Suprapubic skin (tissue), 4 donors: ENCODE measurements around the gene ANO2. TPM values are rescaled to one million over a fixed set of nuclear protein-coding genes. Genes with fewer than 3 reads are reported as not detected.

Experiments
- DNase-seq, 2 donors: peaks; one replicate each; pipeline ENCODE4 v3.0.0-alpha.2; 2019; ENCODE audit warnings: low spot score in 2 of 2
- H3K27ac ChIP-seq: fragments of 200-600 bp; sonication (generic); one replicate; pipeline ENCODE4 v1.5.1; 2019
- H3K27me3 ChIP-seq: fragments of 200-600 bp; sonication (generic); one replicate; pipeline ENCODE4 v1.5.1; 2019
- H3K36me3 ChIP-seq: fragments of 200-600 bp; sonication (generic); one replicate; pipeline ENCODE4 v1.5.1; 2019
- H3K4me1 ChIP-seq: fragments of 200-600 bp; sonication (generic); one replicate; pipeline ENCODE4 v1.5.1; 2019
- H3K4me3 ChIP-seq: fragments of 200-600 bp; sonication (generic); one replicate; pipeline ENCODE4 v1.5.1; 2019; ENCODE audit warnings: mild to moderate bottlenecking
- H3K9me3 ChIP-seq: fragments of 200-600 bp; sonication (generic); one replicate; pipeline ENCODE4 v1.5.1; 2019
- EP300 ChIP-seq: sonication (generic); formaldehyde crosslinking; IDR thresholded peaks from one replicate; pipeline ENCODE4 v1.6.1; 2017; ENCODE audit warnings: antibody characterized with exemption
- POLR2A ChIP-seq, 2 donors: fragments of 450-650 bp; IDR thresholded peaks; one replicate each; pipeline ENCODE4 v1.6.1; 2017; ENCODE audit warnings: antibody characterized with exemption in 2 of 2, mild to moderate bottlenecking in 2 of 2, moderate library complexity in 2 of 2
- POLR2AphosphoS5 ChIP-seq, 3 donors: sonication (generic); formaldehyde crosslinking; IDR thresholded peaks; one replicate each; pipeline ENCODE4 v1.6.1; 2017; ENCODE audit warnings: antibody characterized with exemption in 3 of 3
- WGBS: methylation state at CpG from one replicate; pipeline ENCODE4 v1.1.5; 2018; 5-methylcytosine and 5-hydroxymethylcytosine counted together
- total RNA-seq, 4 donors: library from RNA; depleted of rRNA; stranded (reverse); fragments of >200 nt; gene quantifications; one replicate each; pipeline ENCODE4 v1.1.0, GENCODE V29; 2016
- TF ChIP-seq, protein P1 (sequence below), 2 donors: fragments of 200-600 bp in 1 of 2; fragments of 450-650 bp in 1 of 2; sonication (generic) in 1 of 2; IDR thresholded peaks; one replicate each; pipeline ENCODE4 v1.5.1; 2016 to 2019; ENCODE audit warnings: antibody characterized with exemption in 2 of 2, mild to moderate bottlenecking in 1 of 2, moderate library complexity in 1 of 2

The ANO2 gene
- total RNA-seq, 4 donors from 2014 or later, result 1.1 to 9.7 (median 2.0) TPM

DNA sequence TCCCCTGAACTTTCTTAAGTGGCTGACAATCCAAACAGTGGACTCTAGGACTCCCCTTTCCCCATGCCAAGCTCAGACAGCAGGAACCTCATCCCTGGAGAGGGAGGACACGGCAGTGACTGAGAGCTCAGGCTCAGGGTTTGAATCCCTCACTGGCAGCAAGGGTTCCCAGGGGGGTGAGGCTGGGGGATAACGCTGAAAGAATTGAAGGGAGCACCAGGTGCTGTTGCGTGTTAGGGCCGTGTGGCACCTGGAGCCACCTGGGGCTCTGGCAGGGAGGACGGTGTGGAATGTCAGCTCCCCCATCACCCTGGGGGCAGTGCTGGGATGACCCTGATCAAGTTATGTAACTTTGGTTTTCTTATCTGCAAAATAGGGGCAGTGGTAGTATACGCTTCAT, 40.1 kb downstream of the ANO2 start:
- no peak for DNase-seq
- Histone ChIP-seq H3K4me3 (no peak overlapping the region), H3K36me3 (no peaks in the 10 kb centered on the region), H3K9me3 (no peaks in the 10 kb centered on the region), H3K4me1 (no peaks in the 10 kb centered on the region), H3K27me3 (peaks cover 20% of the 10 kb centered on the region), H3K27ac (no peak overlapping the region)
- WGBS, result 60% methylated on average over 6 of the region's 6 CpGs
- TF ChIP-seq POLR2A (IDR thresholded peaks at IDR 0.05), result no peak
- TF ChIP-seq, protein P1, sequence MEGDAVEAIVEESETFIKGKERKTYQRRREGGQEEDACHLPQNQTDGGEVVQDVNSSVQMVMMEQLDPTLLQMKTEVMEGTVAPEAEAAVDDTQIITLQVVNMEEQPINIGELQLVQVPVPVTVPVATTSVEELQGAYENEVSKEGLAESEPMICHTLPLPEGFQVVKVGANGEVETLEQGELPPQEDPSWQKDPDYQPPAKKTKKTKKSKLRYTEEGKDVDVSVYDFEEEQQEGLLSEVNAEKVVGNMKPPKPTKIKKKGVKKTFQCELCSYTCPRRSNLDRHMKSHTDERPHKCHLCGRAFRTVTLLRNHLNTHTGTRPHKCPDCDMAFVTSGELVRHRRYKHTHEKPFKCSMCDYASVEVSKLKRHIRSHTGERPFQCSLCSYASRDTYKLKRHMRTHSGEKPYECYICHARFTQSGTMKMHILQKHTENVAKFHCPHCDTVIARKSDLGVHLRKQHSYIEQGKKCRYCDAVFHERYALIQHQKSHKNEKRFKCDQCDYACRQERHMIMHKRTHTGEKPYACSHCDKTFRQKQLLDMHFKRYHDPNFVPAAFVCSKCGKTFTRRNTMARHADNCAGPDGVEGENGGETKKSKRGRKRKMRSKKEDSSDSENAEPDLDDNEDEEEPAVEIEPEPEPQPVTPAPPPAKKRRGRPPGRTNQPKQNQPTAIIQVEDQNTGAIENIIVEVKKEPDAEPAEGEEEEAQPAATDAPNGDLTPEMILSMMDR (IDR thresholded peaks at IDR 0.05), result no peak
- no peak for TF ChIP-seq POLR2AphosphoS5 (IDR thresholded peaks at IDR 0.05)
- no peak for TF ChIP-seq EP300

GRCh38 chr12:5904441-5904840, 40.6 kb downstream of the ANO2 start:
- DNase-seq, result peak in 1 of 2 donors; percentile 44
- H3K9me3 ChIP-seq, result no peaks in the 10 kb centered on the region
- 90% methylated on average over 11 of the region's 11 CpGs for WGBS
- H3K27ac ChIP-seq, result no peak overlapping the region
- TF ChIP-seq POLR2A (IDR thresholded peaks at IDR 0.05) (no peak), EP300 (no peak), POLR2AphosphoS5 (IDR thresholded peaks at IDR 0.05) (no peak)
- TF ChIP-seq, protein P1 (IDR thresholded peaks at IDR 0.05), result no peak
- H3K27me3 ChIP-seq, result peaks cover 17% of the 10 kb centered on the region
- no peaks in the 10 kb centered on the region for H3K4me1 ChIP-seq
- H3K36me3 ChIP-seq, result no peaks in the 10 kb centered on the region
- H3K4me3 ChIP-seq, result no peak overlapping the region

DNA sequence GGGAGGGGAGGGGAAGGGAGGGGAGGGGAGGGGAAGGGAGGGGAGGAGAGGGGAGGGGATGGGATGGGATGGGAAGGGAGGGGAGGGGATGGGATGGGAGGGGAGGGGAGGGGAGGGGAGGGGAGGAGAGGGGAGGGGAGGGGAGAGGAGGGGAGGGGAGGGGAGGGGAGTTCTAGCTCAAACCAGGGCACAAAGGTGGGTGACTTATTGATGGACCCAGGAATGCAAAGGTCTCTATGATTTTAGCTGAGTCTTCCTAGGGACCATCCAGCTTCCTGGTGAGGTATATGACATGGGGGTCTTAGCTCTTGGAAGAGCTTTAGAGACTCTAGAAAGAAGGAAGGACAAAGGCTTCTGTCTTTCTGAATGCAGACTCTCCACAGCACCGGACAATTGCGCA, 42.3 kb downstream of the ANO2 start:
- Histone ChIP-seq H3K27me3 (peaks cover 15% of the 10 kb centered on the region), H3K27ac (no peak overlapping the region), H3K4me3 (no peak overlapping the region), H3K9me3 (no peaks in the 10 kb centered on the region), H3K36me3 (no peaks in the 10 kb centered on the region), H3K4me1 (no peaks in the 10 kb centered on the region)
- TF ChIP-seq EP300, result no peak
- no peak for TF ChIP-seq POLR2AphosphoS5 (IDR thresholded peaks at IDR 0.05)
- TF ChIP-seq, protein P1 (IDR thresholded peaks at IDR 0.05), result no peak
- TF ChIP-seq POLR2A (IDR thresholded peaks at IDR 0.05), result no peak
- no peak for DNase-seq
- 93% methylated on average over 2 of the region's 2 CpGs for WGBS

GRCh38 chr12:5901416-5901815, 43.6 kb downstream of the ANO2 start:
- TF ChIP-seq, protein P1 (IDR thresholded peaks at IDR 0.05), result no peak
- TF ChIP-seq POLR2A (IDR thresholded peaks at IDR 0.05), result no peak
- Histone ChIP-seq H3K9me3 (no peaks in the 10 kb centered on the region), H3K4me1 (no peaks in the 10 kb centered on the region), H3K4me3 (no peak overlapping the region), H3K27me3 (peaks cover 15% of the 10 kb centered on the region), H3K27ac (no peak overlapping the region), H3K36me3 (no peaks in the 10 kb centered on the region)
- 91% methylated on average over 6 of the region's 6 CpGs for WGBS
- no peak for DNase-seq

GRCh38 chr12:5900533-5901205, 44.4 kb downstream of the ANO2 start:
- no peak overlapping the region for H3K27ac ChIP-seq
- no peak for DNase-seq
- TF ChIP-seq EP300 (no peak), POLR2A (IDR thresholded peaks at IDR 0.05) (no peak), POLR2AphosphoS5 (IDR thresholded peaks at IDR 0.05) (no peak)
- TF ChIP-seq, protein P1 (IDR thresholded peaks at IDR 0.05), result no peak
- H3K36me3 ChIP-seq, result no peaks in the 10 kb centered on the region
- H3K4me3 ChIP-seq, result no peak overlapping the region
- WGBS, result 81% methylated on average over 14 of the region's 15 CpGs
- H3K27me3 ChIP-seq, result peaks cover 16% of the 10 kb centered on the region
- H3K4me1 ChIP-seq, result no peaks in the 10 kb centered on the region
- H3K9me3 ChIP-seq, result no peaks in the 10 kb centered on the region
